ENCODE measurements around the gene CCDC186. TPM values are rescaled to one million over a fixed set of nuclear protein-coding genes. Genes with fewer than 3 reads are reported as not detected.

CCDC186 gene
- total and polyA plus RNA-seq, 7 donors, result 1.9 to 16.5 (median 10.5) TPM

GRCh38 chr10:114179747-114180146 lies 5.7 kb upstream of the CCDC186 start:
- WGBS, 3 donors, result 83 to 85% (median 83%) methylated on average over 8 of the region's 8 CpGs
- no peak for DNase-seq
- no peaks in the 10 kb centered on the region for H3K9me3 ChIP-seq
- intact Hi-C loops (cut with DNase I), result loop anchor here in 1 of 2 donors (10.0 kb wide), 1 partner anchor 85 kb away; no protein-coding TSS in a partner anchor
- no peaks in the 10 kb centered on the region for H3K27me3 ChIP-seq (ENCODE audit: insufficient read depth in 3 of 3, low read length in 2 of 3)
- no peaks in the 10 kb centered on the region for H3K4me1 ChIP-seq
- H3K27ac ChIP-seq, result no peak overlapping the region
- no peak overlapping the region for H3K4me3 ChIP-seq
- H3K36me3 ChIP-seq (ENCODE audit: insufficient read depth in 1 of 2, low read depth in 1 of 2), result no peaks in the 10 kb centered on the region
- no peak for ATAC-seq
- TF ChIP-seq CTCF (IDR thresholded peaks at IDR 0.05), result no peak

GRCh38 chr10:114179148-114179547 lies 5.1 kb upstream of the CCDC186 start, which contains the start of gene TDRD1:
Gene TDRD1, plus strand, starts transcription at chr10:114179353. Its CDS starts 8,479 bp downstream, at chr10:114187832.
- TF ChIP-seq CTCF (IDR thresholded peaks at IDR 0.05), result no peak
- Histone ChIP-seq H3K36me3 (ENCODE audit: insufficient read depth in 1 of 2, low read depth in 1 of 2) (no peaks in the 10 kb centered on the region), H3K4me3 (no peak within 1 kb of the TSS), H3K4me1 (no peaks in the 10 kb centered on the region), H3K27ac (no peak within 1 kb of the TSS), H3K9me3 (no peaks in the 10 kb centered on the region), H3K27me3 (ENCODE audit: insufficient read depth in 3 of 3, low read length in 2 of 3) (no peaks in the 10 kb centered on the region)
- WGBS, 3 donors, result 78 to 81% (median 81%) methylated on average over 22 to 28 of the region's 28 CpGs
- DNase-seq (peak in 1 of 2 donors; percentile 22), ATAC-seq (no peak)
- intact Hi-C loops (cut with DNase I), result loop anchor here in 1 of 2 donors (10.0 kb wide), 1 partner anchor 86 kb away; no protein-coding TSS in a partner anchor

- no peak overlapping the region for H3K27ac ChIP-seq
- peaks cover 7% of the 10 kb centered on the region for H3K4me1 ChIP-seq
- intact Hi-C loops (cut with DNase I), result loop anchor here in 1 of 2 donors (10.0 kb wide), 1 partner anchor 88 kb away; no protein-coding TSS in a partner anchor
- ATAC-seq (no peak), DNase-seq (no peak)
- no peak for TF ChIP-seq CTCF (IDR thresholded peaks at IDR 0.05)
- no peaks in the 10 kb centered on the region for H3K27me3 ChIP-seq (ENCODE audit: insufficient read depth in 3 of 3, low read length in 2 of 3)
- WGBS, 3 donors, result 91 to 95% (median 93%) methylated on average over 1 of the region's 1 CpG
- H3K36me3 ChIP-seq (ENCODE audit: insufficient read depth in 1 of 2, low read depth in 1 of 2), result peaks cover 0 to 2% of the 10 kb centered on the region in 2 donors
- no peak overlapping the region for H3K4me3 ChIP-seq
- H3K9me3 ChIP-seq, result no peaks in the 10 kb centered on the region
These were observed 2.5 kb upstream of the CCDC186 start for GRCh38 chr10:114176511-114176910.

- ATAC-seq, result no peak
- H3K9me3 ChIP-seq, result no peaks in the 10 kb centered on the region
- intact Hi-C loops (cut with DNase I), result loop anchor here in 1 of 2 donors (10.0 kb wide), 1 partner anchor 89 kb away; no protein-coding TSS in a partner anchor
- H3K4me1 ChIP-seq, result peaks cover 7% of the 10 kb centered on the region
- 84 to 87% (median 87%) methylated on average over 1 of the region's 1 CpG for WGBS, 3 donors
- H3K4me3 ChIP-seq, result no peak overlapping the region
- peaks cover 0 to 10% of the 10 kb centered on the region in 2 donors for H3K36me3 ChIP-seq (ENCODE audit: insufficient read depth in 1 of 2, low read depth in 1 of 2)
- H3K27ac ChIP-seq, result no peak overlapping the region
- DNase-seq, result no peak
- H3K27me3 ChIP-seq (ENCODE audit: insufficient read depth in 3 of 3, low read length in 2 of 3), result no peaks in the 10 kb centered on the region
- TF ChIP-seq CTCF (IDR thresholded peaks at IDR 0.05), result no peak
These were observed 1.7 kb upstream of the CCDC186 start for GRCh38 chr10:114175667-114176066.

Data from psoas muscle (tissue), 8 donors.